Activated naive CD8-positive, alpha-beta T cell treated with anti-CD3 and anti-CD28 coated beads, Interleukin-2, amount 50 U/mL, for 16 hours (primary cell): ENCODE results near the gene NCOA7.

Experiments
- DNase-seq: peaks from one replicate; pipeline ENCODE4 v3.0.0-alpha.2; 2020; ENCODE audit warnings: low read depth, low spot score

NCOA7 gene

GRCh38 chr6:125979101-125979500 lies 188.3 kb downstream of the NCOA7 start:
- no peak for DNase-seq
